Activated T-helper 17 cell treated with anti-CD3 and anti-CD28 coated beads, Interleukin-2, amount 50 U/mL, for 72 hours (primary cell): ENCODE results near the gene BST2. TPM values are rescaled to one million over a fixed set of nuclear protein-coding genes. Genes with fewer than 3 reads are reported as not detected.

ENCODE experiments used
- ATAC-seq: fragments of 150-1000 bp; cut with Tn5 transposase; replicated peaks from 2 replicates; pipeline ENCODE4 v1.10.0; 2021; ENCODE audit warnings: mild to moderate bottlenecking, moderate library complexity
- H3K27ac Mint-ChIP-seq: one replicate; pipeline ENCODE4 v1.8.0; 2022; ENCODE audit warnings: mixed read lengths
- H3K27me3 Mint-ChIP-seq: one replicate; pipeline ENCODE4 v1.8.0; 2022; ENCODE audit warnings: mixed read lengths
- H3K36me3 Mint-ChIP-seq: one replicate; pipeline ENCODE4 v1.8.0; 2022; ENCODE audit warnings: low read depth, mild to moderate bottlenecking, mixed read lengths
- H3K4me1 Mint-ChIP-seq: one replicate; pipeline ENCODE4 v1.8.0; 2022; ENCODE audit warnings: mixed read lengths
- H3K4me3 Mint-ChIP-seq: one replicate; pipeline ENCODE4 v1.8.0; 2022; ENCODE audit warnings: mild to moderate bottlenecking, mixed read lengths
- H3K9me3 Mint-ChIP-seq: one replicate; pipeline ENCODE4 v1.8.0; 2022; ENCODE audit warnings: mixed read lengths
- total RNA-seq, 2 donors: library from RNA; stranded (reverse); gene quantifications; one replicate each; pipeline ENCODE4 v1.2.3, GENCODE V29; 2022

Gene BST2, protein sequence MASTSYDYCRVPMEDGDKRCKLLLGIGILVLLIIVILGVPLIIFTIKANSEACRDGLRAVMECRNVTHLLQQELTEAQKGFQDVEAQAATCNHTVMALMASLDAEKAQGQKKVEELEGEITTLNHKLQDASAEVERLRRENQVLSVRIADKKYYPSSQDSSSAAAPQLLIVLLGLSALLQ
- total RNA-seq, result 100 to 1,000 TPM; 130 to 154 TPM

DNA sequence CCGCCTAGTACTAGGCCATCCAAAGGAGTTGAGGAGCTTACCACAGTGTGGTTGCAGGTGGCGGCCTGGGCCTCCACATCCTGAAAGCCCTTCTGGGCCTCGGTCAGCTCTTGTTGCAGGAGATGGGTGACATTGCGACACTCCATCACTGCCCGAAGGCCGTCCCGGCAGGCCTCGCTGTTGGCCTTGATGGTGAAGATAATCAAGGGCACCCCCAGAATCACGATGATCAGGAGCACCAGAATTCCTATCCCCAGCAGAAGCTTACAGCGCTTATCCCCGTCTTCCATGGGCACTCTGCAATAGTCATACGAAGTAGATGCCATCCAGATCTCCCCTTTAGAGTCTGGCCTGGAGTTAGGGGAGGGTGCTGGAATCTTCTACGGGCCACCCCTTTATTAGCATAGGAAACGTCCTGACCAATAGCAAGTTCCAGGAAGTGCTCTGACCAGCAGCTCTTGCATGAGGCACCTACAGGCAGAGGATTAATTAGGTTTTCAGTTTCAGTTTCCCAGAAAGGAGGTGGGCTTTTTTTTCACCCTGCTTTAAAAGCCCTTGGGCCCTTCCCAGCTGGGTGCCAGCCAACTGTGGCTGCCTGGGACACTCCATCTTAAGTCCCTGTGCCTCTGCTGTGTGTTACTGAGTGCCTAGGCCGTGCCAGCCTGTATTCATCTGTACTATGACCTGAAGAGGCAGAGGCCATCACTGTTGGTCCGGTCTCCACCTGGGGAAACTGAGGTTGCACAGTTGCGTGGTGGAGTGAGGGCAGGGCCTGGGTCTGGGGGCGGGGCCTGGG, at the start of gene BST2:
Gene BST2 (minus strand): TSS at position 381 of the 796 bp plus-strand sequence. CDS start 55 bp downstream, at position 326.
- Mint-ChIP-seq H3K27ac (peak within 1 kb of the TSS; percentile 73), H3K4me1 (peaks cover 24% of the 10 kb centered on the region), H3K4me3 (peak within 1 kb of the TSS; percentile 89), H3K36me3 (peaks cover 62% of the 10 kb centered on the region), H3K27me3 (no peaks in the 10 kb centered on the region), H3K9me3 (no peaks in the 10 kb centered on the region)
- peak; percentile 91 for ATAC-seq

GRCh38 chr19:17454576-17455071, 49.2 kb upstream of the BST2 start:
- no peak overlapping the region for H3K4me3 Mint-ChIP-seq
- ATAC-seq, result no peak
- no peaks in the 10 kb centered on the region for H3K9me3 Mint-ChIP-seq
- no peak overlapping the region for H3K27ac Mint-ChIP-seq
- H3K4me1 Mint-ChIP-seq, result peaks cover 6% of the 10 kb centered on the region
- peaks cover 25% of the 10 kb centered on the region for H3K27me3 Mint-ChIP-seq
- no peaks in the 10 kb centered on the region for H3K36me3 Mint-ChIP-seq

DNA sequence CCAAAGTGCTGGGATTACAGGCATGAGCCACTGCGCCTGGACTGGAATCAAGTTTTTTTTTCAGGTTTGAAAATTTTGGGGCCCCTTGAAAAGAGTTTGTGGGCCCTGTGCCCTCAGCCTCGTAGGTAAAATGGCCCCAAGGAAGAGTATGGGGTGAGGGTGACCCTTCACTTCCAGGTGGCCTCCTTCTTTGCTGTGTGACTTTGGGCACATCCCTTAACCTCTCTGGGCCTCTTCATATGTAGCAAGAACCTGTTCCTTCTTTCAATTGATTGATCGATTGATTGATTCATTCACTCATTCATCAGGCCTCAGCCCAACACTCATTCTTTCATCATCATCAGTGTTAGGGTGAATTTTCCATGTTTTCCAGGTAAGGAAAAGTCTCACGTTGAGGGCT, 46.4 kb upstream of the BST2 start:
- H3K36me3 Mint-ChIP-seq, result no peaks in the 10 kb centered on the region
- ATAC-seq, result no peak
- H3K27me3 Mint-ChIP-seq, result peaks cover 17% of the 10 kb centered on the region
- no peaks in the 10 kb centered on the region for H3K9me3 Mint-ChIP-seq
- H3K27ac Mint-ChIP-seq, result no peak overlapping the region
- peaks cover 6% of the 10 kb centered on the region for H3K4me1 Mint-ChIP-seq
- H3K4me3 Mint-ChIP-seq, result no peak overlapping the region

GRCh38 chr19:17450264-17451075, 45.0 kb upstream of the BST2 start:
- H3K4me1 Mint-ChIP-seq, result peaks cover 6% of the 10 kb centered on the region
- H3K4me3 Mint-ChIP-seq, result peak overlapping the region; percentile 57
- H3K9me3 Mint-ChIP-seq, result no peaks in the 10 kb centered on the region
- H3K27ac Mint-ChIP-seq, result peak overlapping the region; percentile 6
- H3K27me3 Mint-ChIP-seq, result peaks cover 17% of the 10 kb centered on the region
- peak; percentile 96 for ATAC-seq
- H3K36me3 Mint-ChIP-seq, result no peaks in the 10 kb centered on the region

- peak within 1 kb of the TSS; percentile 19 for H3K4me3 Mint-ChIP-seq
- no peaks in the 10 kb centered on the region for H3K36me3 Mint-ChIP-seq
- H3K9me3 Mint-ChIP-seq, result no peaks in the 10 kb centered on the region
- peak; percentile 44 for ATAC-seq
- H3K27ac Mint-ChIP-seq, result no peak within 1 kb of the TSS
- H3K4me1 Mint-ChIP-seq, result peaks cover 6% of the 10 kb centered on the region
- H3K27me3 Mint-ChIP-seq, result peaks cover 5% of the 10 kb centered on the region
Measured at GRCh38 chr19:17448131-17448967, 42.9 kb upstream of the BST2 start, which contains the start of gene TMEM221. TMEM221 (minus strand) TSS chr19:17448668; CDS start chr19:17448462, 206 bp downstream.

DNA sequence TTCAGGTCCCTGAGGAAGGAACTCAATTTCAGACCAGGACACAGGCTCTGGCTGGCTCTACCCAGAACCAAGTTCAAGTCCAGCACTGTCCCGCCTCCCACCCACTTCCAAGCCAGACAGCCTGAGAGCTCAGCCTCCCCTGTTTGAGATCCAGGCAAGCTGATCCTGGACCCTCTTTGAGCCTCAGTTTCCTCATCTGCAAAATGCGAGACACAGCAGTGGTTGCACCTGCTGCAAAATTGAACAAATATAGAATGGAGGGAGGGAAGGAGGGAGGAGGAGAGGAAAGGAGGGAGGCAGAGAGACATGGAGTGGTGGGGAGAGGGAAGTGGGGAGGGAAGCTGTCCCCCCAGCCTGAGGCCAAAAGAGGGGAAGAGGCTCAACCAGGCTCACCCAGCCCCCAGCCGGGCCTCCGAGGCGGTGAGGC, 42.3 kb upstream of the BST2 start:
- Mint-ChIP-seq H3K4me3 (peak overlapping the region; percentile 19), H3K27ac (no peak overlapping the region), H3K4me1 (peaks cover 6% of the 10 kb centered on the region), H3K36me3 (no peaks in the 10 kb centered on the region), H3K9me3 (no peaks in the 10 kb centered on the region), H3K27me3 (peaks cover 4% of the 10 kb centered on the region)
- ATAC-seq, result no peak

DNA sequence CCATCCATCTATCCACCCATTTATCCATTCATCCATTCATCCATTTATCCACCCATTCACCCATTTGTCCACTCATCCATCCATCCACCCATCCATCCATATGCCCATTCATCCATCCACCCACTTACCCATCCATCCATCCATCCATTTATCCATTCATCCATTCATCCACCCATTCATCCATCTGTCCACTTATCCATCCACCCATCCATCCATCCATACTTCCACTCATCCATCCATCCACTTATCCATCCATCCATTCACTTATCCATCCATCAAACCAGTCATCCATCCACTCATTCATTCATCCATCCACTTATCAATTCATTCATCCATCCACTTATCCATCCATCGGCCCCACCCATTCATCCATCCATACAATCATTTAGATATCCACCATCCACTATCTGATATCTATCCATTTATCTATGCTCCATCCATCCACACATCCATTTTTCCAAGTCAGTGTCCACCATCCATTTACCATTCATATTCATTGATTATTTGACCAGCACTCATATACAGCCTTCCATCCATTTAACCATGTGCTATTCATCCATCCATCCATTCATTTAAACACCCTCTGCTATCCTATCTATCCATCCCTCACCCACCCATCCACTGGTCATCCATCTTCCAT, 40.2 kb upstream of the BST2 start:
- no peak for ATAC-seq
- Mint-ChIP-seq H3K27ac (no peak overlapping the region), H3K4me1 (peaks cover 6% of the 10 kb centered on the region), H3K27me3 (peaks cover 4% of the 10 kb centered on the region), H3K4me3 (no peak overlapping the region), H3K9me3 (no peaks in the 10 kb centered on the region), H3K36me3 (no peaks in the 10 kb centered on the region)

GRCh38 chr19:17441241-17442021, 36.0 kb upstream of the BST2 start:
- Mint-ChIP-seq H3K4me3 (no peak overlapping the region), H3K36me3 (no peaks in the 10 kb centered on the region), H3K9me3 (no peaks in the 10 kb centered on the region), H3K4me1 (no peaks in the 10 kb centered on the region), H3K27me3 (no peaks in the 10 kb centered on the region), H3K27ac (no peak overlapping the region)
- ATAC-seq, result peak; percentile 66

DNA sequence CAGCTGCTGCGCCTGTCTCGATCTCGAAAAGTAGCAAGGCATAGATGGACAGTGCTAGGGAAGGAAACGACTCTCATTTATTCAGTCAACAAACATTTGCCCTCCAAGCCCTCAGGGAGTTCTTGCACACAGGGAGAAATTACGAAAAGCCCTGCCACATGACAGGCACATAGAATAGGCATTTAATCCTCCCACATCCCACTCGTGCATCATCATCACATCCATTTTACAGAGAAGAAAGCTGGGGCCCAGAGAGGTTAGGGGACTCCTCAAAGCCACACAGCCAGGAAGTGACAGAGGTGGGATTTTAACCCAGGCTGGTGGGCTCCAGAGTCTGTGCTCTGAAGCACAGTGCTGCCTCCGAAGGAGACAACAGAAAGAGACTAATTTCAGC, 31.4 kb upstream of the BST2 start:
- Mint-ChIP-seq H3K27ac (no peak overlapping the region), H3K27me3 (no peaks in the 10 kb centered on the region), H3K9me3 (no peaks in the 10 kb centered on the region), H3K4me1 (no peaks in the 10 kb centered on the region), H3K36me3 (no peaks in the 10 kb centered on the region), H3K4me3 (no peak overlapping the region)
- no peak for ATAC-seq

- ATAC-seq, result no peak
- Mint-ChIP-seq H3K27me3 (no peaks in the 10 kb centered on the region), H3K4me1 (no peaks in the 10 kb centered on the region), H3K27ac (no peak overlapping the region), H3K9me3 (no peaks in the 10 kb centered on the region), H3K36me3 (no peaks in the 10 kb centered on the region), H3K4me3 (no peak overlapping the region)
Measured at GRCh38 chr19:17436094-17436873, 30.9 kb upstream of the BST2 start.

DNA sequence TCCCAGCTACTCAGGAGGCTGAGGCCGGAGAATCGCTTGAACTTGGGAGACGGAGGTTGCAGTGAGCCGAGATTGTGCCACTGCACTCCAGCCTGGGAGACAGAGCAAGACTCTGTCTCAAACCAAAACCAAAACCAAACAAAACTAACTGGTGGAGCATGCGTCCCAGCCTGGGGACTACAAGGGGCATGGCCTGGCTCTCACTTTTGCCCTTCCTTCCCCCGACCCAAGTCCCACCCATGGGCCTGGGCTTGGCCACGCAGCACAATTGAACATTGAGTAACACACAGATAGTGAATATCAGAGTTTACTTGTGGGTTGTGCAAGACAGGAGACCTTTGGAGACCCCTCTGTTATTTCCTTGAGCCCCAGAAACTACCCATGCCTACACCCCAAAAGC, 29.8 kb upstream of the BST2 start:
- no peaks in the 10 kb centered on the region for H3K36me3 Mint-ChIP-seq
- no peak overlapping the region for H3K4me3 Mint-ChIP-seq
- H3K4me1 Mint-ChIP-seq, result no peaks in the 10 kb centered on the region
- no peaks in the 10 kb centered on the region for H3K9me3 Mint-ChIP-seq
- ATAC-seq, result no peak
- no peak overlapping the region for H3K27ac Mint-ChIP-seq
- H3K27me3 Mint-ChIP-seq, result no peaks in the 10 kb centered on the region

DNA sequence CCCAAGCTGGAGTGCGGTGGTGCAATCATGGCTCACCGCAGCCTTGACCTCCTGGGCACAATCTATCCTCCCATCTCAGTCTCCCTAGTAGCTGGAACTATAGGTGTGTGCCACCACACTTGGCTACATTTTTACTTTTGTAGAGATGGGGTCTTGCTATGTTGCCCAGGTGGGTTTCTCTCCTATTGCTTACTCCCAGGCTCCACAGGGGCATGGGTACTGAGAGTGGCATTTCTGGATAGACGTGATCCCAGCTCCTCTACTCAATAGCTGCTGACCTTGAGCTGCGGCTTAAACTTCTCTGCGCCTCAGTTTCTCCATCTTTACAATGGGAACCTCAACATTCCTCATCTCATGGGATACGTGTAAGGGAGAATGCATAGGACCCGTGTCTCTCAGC, 26.0 kb upstream of the BST2 start:
- ATAC-seq, result no peak
- Mint-ChIP-seq H3K4me1 (no peaks in the 10 kb centered on the region), H3K4me3 (no peak overlapping the region), H3K27me3 (no peaks in the 10 kb centered on the region), H3K9me3 (no peaks in the 10 kb centered on the region), H3K36me3 (no peaks in the 10 kb centered on the region), H3K27ac (no peak overlapping the region)
